DND-41 (cell line): ENCODE measurements around the gene HCCS.

Source experiments
- CTCF ChIP-seq: IDR thresholded peaks from 2 replicates; pipeline ENCODE4 v1.5.1; 2012; ENCODE audit warnings: borderline replicate concordance, low read length, moderate library complexity, mild to moderate bottlenecking; ENCODE audit not compliant: poor library complexity, severe bottlenecking; ENCODE audit errors: extremely low read depth
- EZH2 ChIP-seq: IDR thresholded peaks from 3 replicates; pipeline ENCODE4 v1.6.1; 2012; ENCODE audit warnings: borderline replicate concordance, low read depth, mild to moderate bottlenecking, moderate library complexity, low read length, inconsistent platforms; ENCODE audit not compliant: severe bottlenecking

GRCh38 chrX:11125060-11125459 is 13.9 kb downstream of the HCCS start:
- TF ChIP-seq CTCF: no peak
- no peak for TF ChIP-seq EZH2
